ENCODE measurements around the gene TBC1D22A.

DNA sequence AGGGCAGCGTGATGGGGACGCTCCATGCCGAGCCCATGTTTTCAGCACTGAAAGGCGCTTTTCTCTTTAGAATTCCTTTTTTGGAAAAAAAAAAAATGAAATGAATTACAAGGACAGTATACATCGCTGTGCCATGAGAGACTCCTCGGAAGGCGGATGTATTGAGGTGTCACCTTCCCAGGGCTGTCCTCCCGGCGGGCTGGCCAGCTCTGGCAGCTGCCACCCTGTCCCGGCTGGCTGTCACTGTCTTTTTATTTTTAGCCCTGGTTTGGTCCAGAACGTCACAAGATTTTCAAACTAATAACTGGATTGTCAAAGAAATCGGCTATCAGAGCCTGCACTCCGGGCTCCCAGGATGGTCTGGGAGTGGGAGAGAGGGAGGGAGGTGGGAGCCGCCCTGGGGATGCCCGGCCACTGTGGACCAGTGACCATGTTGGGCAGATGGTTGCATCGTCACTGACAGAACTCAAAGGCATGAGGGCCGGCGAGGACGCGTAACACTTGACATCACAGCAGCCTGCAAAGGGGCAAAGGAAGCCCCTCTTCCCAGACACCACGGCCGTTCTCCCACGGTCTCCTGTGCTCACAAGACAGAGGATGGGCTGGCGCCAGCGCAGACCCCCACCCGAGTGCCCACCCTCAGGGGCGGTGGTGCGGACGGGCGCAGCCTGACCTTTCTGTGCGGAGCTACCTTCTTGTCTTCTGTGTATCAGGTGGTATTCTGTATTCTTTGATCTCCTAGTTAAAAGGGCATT lies 392.9 kb downstream of the TBC1D22A start:
- no peak for TF ChIP-seq POLR2A (IDR thresholded peaks at IDR 0.05; ENCODE audit: low read length)
- TF ChIP-seq GATA1 (IDR thresholded peaks at IDR 0.05; ENCODE audit: low read depth, low read length), result no peak
